Fibroblast of skin of scalp (primary cell): Measurements from ENCODE around the gene CMKLR1. TPM values are rescaled to one million over a fixed set of nuclear protein-coding genes. Genes with fewer than 3 reads are reported as not detected.

Experiments used
- DNase-seq: peaks from one replicate; pipeline ENCODE4 v3.0.0-alpha.2; 2013
- polyA plus RNA-seq, 2 experiments: library from polyadenylated mRNA; unstranded; fragments of 120-200 nt; gene quantifications; one replicate each; pipeline ENCODE4 v1.2.1, GENCODE V29; 2013; ENCODE audit not compliant: insufficient read length in 2 of 2

CMKLR1 gene
- polyA plus RNA-seq (2013, experiment 1 of 2; ENCODE audit: insufficient read length), result 0.49 TPM
- 0.54 TPM for polyA plus RNA-seq (2013, experiment 2 of 2; ENCODE audit: insufficient read length)

GRCh38 chr12:108338915-108339657 lies at the start of gene CMKLR1:
Gene CMKLR1 (minus strand): TSS chr12:108339311. CDS start chr12:108293591, 45,720 bp downstream.
- DNase-seq, result no peak

- no peak for DNase-seq
These were observed 48.7 kb upstream of the CMKLR1 start for GRCh38 chr12:108387771-108388170.

DNA sequence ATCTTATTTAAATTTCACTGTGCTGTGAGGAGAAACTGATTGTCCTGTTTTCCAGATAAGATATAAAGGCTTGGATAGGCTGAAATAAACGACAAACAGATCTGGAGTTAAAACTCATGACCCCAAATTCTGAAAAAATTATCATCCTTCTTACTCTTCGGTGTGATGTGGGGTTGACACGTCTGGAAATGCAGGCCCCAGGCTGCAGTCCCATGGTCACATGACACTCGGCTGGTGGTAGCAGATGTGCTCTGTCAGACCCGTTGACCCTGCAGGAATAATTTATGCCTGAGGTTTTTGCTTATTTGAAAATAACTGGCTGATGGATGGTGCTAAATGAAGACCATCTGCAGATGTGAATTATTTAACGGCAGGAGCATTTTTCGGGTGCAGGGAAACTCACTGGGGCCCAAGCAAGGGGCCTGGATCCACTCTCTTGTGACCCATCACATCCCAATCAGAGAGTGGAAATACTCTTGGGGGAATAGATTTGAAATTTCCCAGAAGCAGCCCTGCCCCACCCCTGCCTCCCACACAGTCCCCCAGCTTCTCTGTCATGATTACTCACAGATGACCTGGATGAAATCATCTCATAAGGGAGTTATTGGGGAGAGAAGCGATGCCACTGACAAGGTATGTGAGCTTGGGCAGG lies 47.7 kb upstream of the CMKLR1 start:
- no peak for DNase-seq

DNA sequence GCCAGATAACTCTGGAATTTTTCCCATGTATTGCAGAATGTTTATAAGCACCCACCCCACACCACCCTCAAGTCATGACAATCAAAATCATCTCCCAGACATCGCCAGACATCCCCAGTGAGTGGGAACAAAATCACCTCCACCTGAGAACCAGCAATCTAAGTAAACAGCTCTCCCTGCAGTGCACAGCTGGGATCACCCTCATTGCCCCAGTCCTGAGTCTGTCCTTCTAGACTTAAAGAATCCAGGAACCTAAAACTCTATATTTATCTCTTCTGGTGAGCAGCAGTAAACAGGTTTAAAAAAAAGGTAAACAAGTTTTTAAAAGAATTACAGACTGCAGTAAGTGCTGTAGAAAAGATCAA lies 43.3 kb upstream of the CMKLR1 start:
- no peak for DNase-seq

DNA sequence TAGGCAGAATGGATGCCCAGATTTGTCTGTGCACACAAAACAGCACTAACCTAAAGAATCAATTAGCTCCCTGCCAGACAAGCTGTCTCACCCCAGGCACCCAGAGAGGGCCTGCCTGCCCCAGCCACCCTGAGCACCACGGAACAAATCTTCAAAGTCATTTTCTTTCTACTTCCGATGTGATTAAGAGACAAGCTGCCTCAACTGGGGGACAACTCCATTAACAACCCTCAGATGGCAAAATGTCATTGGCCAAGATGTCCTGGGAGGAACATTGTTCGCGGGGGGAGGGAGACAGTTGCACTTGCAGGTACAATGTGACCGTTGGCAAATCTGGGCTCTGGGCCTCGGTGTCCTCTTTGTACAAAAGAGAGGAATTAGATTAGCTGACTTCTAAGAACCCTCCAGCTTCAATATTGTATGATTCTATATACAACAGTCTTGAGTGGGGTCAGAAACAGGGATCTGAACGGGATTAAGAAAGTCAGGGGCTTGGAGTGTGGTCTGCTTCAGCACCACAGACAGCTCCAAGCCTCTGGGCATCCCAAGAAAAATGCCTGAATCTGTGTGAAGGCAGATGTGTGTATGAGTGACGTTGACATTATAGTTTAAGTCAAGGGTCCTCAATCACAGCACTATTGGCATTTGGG lies 42.8 kb upstream of the CMKLR1 start:
- peak; percentile 39 for DNase-seq

DNA sequence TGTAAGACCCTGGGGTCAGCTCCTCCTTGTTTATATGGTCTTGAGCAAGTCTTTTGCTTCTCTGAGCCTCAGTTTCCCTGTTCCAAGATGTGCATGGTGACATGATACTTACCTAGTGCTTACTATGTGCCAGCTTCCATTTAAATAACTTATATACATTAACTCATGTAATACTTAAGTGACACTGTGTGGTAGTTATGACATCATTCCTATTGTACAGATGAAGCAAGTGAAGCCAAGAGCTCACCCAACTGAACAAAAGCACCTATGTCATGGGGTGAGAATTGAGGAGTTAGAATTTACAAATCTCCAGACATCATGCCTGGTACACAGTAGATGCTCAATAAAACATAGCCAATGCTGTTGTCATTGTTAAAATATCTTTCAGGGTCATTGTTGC lies 41.3 kb upstream of the CMKLR1 start:
- no peak for DNase-seq

DNA sequence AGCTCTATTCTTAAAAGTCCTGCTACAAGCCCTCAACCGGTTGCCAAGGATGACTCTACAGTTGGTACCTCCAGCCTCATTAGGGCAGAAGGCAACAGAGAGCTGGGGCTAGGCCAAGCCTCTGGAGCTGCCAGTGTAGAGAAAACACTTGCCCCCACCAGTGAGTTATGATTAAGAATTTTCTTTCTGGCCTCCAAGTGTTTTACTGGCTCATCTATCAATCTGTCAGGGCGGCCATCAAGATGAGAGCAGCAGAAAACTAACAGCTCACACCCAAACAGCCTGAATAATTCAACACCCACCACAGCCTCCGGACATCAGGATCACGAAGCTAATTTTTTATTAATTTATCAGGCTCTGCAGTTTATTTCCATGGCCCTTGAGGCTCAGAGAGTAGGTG lies 40.7 kb upstream of the CMKLR1 start:
- DNase-seq, result no peak

GRCh38 chr12:108378926-108379325 lies 39.8 kb upstream of the CMKLR1 start:
- DNase-seq, result no peak

DNA sequence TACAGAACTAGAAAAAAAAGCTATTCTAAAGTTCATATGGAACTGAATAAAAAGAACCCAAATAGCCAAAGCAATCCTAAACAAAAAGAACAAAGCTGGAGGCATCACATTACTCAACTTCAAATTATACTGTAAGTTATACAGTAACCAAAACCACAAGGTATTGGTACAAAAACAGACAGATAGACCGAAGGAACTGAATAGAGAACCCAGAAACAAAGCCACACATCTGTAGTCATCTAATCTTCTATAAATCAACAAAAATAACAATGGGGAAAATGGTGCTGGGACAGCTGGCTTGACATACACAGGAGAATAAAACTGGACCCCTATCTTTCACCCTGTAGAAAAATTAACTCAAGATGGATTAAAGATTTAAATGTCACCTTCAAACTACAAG lies 38.1 kb upstream of the CMKLR1 start:
- no peak for DNase-seq

DNA sequence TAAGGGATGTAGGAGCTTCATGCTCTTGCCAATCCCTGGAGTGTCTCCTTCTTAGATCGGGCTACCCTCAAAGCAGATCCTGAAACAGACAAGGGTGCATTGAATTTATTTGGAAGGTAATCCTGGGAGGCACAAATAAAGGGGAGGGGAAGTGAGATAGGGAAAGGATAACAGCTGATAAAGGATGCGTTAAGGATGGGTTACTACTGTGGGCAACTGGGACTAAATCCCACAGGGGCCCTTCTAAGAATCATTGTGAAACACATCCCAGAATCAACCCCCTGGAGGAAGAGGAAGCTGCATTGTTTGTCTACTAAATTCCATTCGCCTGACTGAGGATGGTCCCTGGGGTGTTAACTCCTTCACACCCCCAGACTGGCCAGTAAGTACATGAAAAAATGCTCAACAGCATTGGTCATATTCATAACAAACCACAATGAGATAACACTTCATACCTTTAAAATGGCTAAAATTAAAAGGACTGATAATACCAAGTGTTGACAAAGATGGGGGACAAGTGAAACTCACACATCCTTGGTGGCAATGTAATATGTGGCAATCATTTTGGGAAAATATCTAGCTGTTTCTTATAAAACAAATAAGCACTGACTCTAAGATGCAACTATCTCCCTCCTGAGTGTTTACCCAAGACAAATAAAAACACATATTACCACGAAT lies 37.0 kb upstream of the CMKLR1 start:
- DNase-seq, result peak; percentile 74

- DNase-seq, result peak; percentile 4
These were observed 35.6 kb upstream of the CMKLR1 start for GRCh38 chr12:108374596-108375320.

DNA sequence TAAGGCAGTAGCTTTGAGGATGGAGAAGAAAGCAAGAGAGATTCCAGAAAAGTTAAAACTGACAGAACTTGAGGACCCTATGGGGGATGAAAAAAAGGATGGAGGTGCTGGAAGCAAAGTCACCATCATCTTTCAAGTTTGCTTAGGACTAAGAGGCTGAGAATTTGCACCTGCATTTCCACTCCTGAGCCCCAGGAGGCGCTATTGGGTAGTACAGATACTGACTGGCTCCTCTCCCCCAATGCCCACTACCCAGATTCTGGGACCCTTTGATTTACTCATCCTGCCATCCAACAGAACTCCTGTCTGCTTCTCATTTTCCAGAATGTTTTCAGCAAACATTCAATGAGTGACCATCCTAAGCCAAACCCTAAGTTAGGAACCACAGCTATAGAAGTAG lies 34.0 kb upstream of the CMKLR1 start:
- DNase-seq, result no peak

GRCh38 chr12:108371801-108372344 lies 32.8 kb upstream of the CMKLR1 start:
- DNase-seq, result peak; percentile 85

GRCh38 chr12:108370415-108370814 lies 31.3 kb upstream of the CMKLR1 start:
- DNase-seq, result no peak

- no peak for DNase-seq
These were observed 30.8 kb upstream of the CMKLR1 start for GRCh38 chr12:108369736-108370396.

- no peak for DNase-seq
These were observed 29.0 kb upstream of the CMKLR1 start for GRCh38 chr12:108368089-108368488.

DNA sequence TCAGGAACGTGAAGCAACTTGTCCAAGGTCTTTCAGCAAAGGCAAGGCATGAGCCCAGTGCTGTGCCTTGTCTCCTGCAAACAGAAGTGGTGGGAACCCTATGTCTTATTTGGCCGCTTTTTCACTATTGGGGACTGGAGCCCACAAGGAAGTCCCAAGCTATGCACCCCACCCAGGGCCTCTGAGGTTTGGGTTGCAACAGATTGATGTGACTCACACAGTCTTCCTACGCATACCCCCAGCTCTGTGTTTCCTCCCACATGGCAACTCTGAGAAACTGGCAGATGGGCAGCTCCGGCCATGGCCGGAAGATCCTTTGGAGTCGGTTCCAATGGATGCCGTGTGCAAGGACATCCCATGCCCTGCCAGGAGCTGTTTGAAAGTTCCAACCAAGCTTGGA lies 28.3 kb upstream of the CMKLR1 start:
- peak; percentile 32 for DNase-seq

DNA sequence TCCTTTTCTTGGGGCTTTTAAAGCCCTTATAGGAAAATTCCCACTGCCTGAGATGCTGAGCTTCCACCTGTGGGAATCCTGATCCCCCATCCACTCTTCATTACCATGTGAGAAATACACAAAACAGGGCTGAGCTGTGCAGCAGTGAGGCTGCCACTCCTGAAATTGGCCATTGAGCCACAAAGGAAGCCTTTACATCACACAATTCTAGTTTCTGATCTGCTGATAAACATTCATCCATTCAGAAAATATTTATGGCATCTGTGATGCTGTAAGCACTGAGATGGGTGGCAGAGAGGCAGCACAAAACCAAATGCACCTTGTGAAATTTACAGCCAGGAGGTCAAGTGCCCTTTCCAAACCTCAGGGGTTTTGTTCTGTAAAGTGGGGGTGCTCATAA lies 26.2 kb upstream of the CMKLR1 start:
- DNase-seq, result no peak

- no peak for DNase-seq
These were observed 25.8 kb upstream of the CMKLR1 start for GRCh38 chr12:108364879-108365278.

- DNase-seq, result no peak
These were observed 24.5 kb upstream of the CMKLR1 start for GRCh38 chr12:108363565-108363964.

DNA sequence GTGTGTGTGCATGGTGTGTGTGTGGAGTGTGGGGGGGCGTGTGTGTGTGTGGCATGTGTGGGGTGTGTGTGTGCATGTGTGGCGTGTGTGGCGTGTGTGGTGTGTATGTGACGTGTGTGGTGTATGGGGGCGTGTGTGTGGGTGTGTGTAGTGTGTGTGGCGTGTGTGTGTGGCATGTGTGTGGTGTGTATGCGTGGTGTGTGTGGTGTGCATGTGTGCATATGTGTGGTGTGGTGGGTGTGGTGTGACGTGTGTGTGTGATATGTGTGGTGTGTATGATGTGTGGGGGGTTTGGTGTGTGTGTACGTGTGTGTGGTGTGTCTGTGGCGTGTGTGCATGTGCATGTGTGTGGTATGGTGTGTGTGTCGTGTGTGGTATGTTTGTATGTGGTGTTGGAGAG lies 24.1 kb upstream of the CMKLR1 start:
- no peak for DNase-seq

DNA sequence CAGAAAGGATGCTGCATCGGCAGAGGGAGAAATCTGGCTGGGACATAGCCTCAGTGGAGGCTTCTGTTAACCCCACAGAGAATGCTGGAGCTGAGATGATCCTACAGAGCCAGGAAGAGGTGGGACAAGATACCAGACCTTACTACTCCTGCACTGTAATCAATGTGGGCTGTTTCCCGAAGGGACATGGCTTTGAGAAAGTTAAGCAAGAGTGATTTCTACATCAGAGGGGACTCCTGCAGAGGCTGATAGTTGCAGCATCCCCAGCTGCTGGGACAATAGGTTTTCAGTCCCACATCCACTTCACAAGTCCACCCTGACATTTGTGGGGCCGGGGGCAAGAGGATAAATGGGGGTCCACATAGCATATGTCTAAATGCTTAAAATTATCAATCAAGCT lies 22.5 kb upstream of the CMKLR1 start:
- DNase-seq, result no peak
